H9 (cell line): ENCODE data around the gene FBXL5. TPM values are rescaled to one million over a fixed set of nuclear protein-coding genes. Genes with fewer than 3 reads are reported as not detected.

Experiments used
- DNase-seq: peaks from one replicate; pipeline ENCODE4 v3.0.0-alpha.2; 2017
- H2AFZ ChIP-seq: one replicate; pipeline ENCODE4 v1.6.1; 2013; ENCODE audit warnings: mild to moderate bottlenecking, low read length, control low read depth, moderate library complexity
- H2AK5ac ChIP-seq: 2 replicates; pipeline ENCODE4 v1.6.1; 2013; ENCODE audit warnings: low read length, control low read depth, mixed read lengths; ENCODE audit not compliant: insufficient read length
- H2BK120ac ChIP-seq: one replicate; pipeline ENCODE4 v1.6.1; 2013; ENCODE audit warnings: low read depth, mild to moderate bottlenecking, low read length, control low read depth, inconsistent platforms; ENCODE audit not compliant: poor library complexity, severe bottlenecking
- H2BK12ac ChIP-seq: 2 replicates; pipeline ENCODE4 v1.6.1; 2013; ENCODE audit warnings: low read length, control low read depth, mixed read lengths, low read depth; ENCODE audit not compliant: insufficient read length
- H2BK15ac ChIP-seq: 2 replicates; pipeline ENCODE4 v1.6.1; 2013; ENCODE audit warnings: low read depth, low read length, control low read depth
- H2BK20ac ChIP-seq: one replicate; pipeline ENCODE4 v1.6.1; 2013; ENCODE audit warnings: low read depth, mild to moderate bottlenecking, low read length, control low read depth, inconsistent platforms; ENCODE audit not compliant: poor library complexity, severe bottlenecking
- H2BK5ac ChIP-seq: 2 replicates; pipeline ENCODE4 v1.6.1; 2013; ENCODE audit warnings: low read length, control low read depth, mixed read lengths; ENCODE audit not compliant: insufficient read length
- H3K14ac ChIP-seq: 2 replicates; pipeline ENCODE4 v1.6.1; 2013; ENCODE audit warnings: low read length, control low read depth; ENCODE audit not compliant: insufficient read depth
- H3K18ac ChIP-seq: 2 replicates; pipeline ENCODE4 v1.6.1; 2013; ENCODE audit warnings: low read depth, mild to moderate bottlenecking, mixed read lengths, low read length, control low read depth; ENCODE audit not compliant: insufficient read length
- H3K23ac ChIP-seq: 2 replicates; pipeline ENCODE4 v1.6.1; 2013; ENCODE audit warnings: low read length, control low read depth, mixed read lengths, low read depth; ENCODE audit not compliant: insufficient read length
- H3K23me2 ChIP-seq: 2 replicates; pipeline ENCODE4 v1.6.1; 2013; ENCODE audit warnings: low read depth, mild to moderate bottlenecking, mixed read lengths, low read length, control low read depth; ENCODE audit not compliant: insufficient read length, poor library complexity, severe bottlenecking
- H3K27ac ChIP-seq: 2 replicates; pipeline ENCODE4 v1.5.1; 2013; ENCODE audit warnings: low read length, control low read depth, mixed read lengths, low read depth; ENCODE audit not compliant: insufficient read length
- H3K27me3 ChIP-seq: 2 replicates; pipeline ENCODE4 v1.6.1; 2013; ENCODE audit warnings: low read length, control low read depth, inconsistent platforms; ENCODE audit not compliant: insufficient read depth
- H3K4ac ChIP-seq: 2 replicates; pipeline ENCODE4 v1.6.1; 2013; ENCODE audit warnings: low read depth, mild to moderate bottlenecking, control low read depth, inconsistent platforms, low read length, moderate library complexity
- H3K4me1 ChIP-seq: 2 replicates; pipeline ENCODE4 v1.6.1; 2013; ENCODE audit warnings: low read length, control low read depth, inconsistent platforms; ENCODE audit not compliant: insufficient read depth
- H3K4me2 ChIP-seq: 2 replicates; pipeline ENCODE4 v1.6.1; 2013; ENCODE audit warnings: low read length, control low read depth, mixed read lengths; ENCODE audit not compliant: insufficient read length, insufficient read depth
- H3K56ac ChIP-seq: 2 replicates; pipeline ENCODE4 v1.6.1; 2013; ENCODE audit warnings: low read depth, mild to moderate bottlenecking, mixed read lengths, low read length, control low read depth; ENCODE audit not compliant: insufficient read length
- H3K79me1 ChIP-seq: 2 replicates; pipeline ENCODE4 v1.6.1; 2013; ENCODE audit warnings: low read depth, mild to moderate bottlenecking, moderate library complexity, low read length, control low read depth, inconsistent platforms; ENCODE audit not compliant: insufficient read depth, poor library complexity, severe bottlenecking
- H3K79me2 ChIP-seq: 2 replicates; pipeline ENCODE4 v1.6.1; 2013; ENCODE audit warnings: low read length, control low read depth, inconsistent platforms; ENCODE audit not compliant: insufficient read depth
- H3K9ac ChIP-seq: 2 replicates; pipeline ENCODE4 v1.6.1; 2013; ENCODE audit warnings: low read length, control low read depth, mixed read lengths; ENCODE audit not compliant: insufficient read length; ENCODE audit errors: extremely low read depth
- H3K9me3 ChIP-seq: one replicate; pipeline ENCODE4 v1.6.1; 2013; ENCODE audit warnings: low read depth, low read length, inconsistent platforms; ENCODE audit not compliant: control insufficient read depth
- H3T11ph ChIP-seq: one replicate; pipeline ENCODE4 v1.6.1; 2013; ENCODE audit warnings: mild to moderate bottlenecking, low read length, control low read depth, inconsistent platforms
- H4K20me1 ChIP-seq: one replicate; pipeline ENCODE4 v1.6.1; 2013; ENCODE audit not compliant: control insufficient read depth, insufficient read length, insufficient read depth
- H4K5ac ChIP-seq: 2 replicates; pipeline ENCODE4 v1.6.1; 2013; ENCODE audit warnings: low read depth, mild to moderate bottlenecking, mixed read lengths, low read length, control low read depth; ENCODE audit not compliant: insufficient read length
- H4K8ac ChIP-seq: replicated peaks from 2 replicates; pipeline ENCODE4 v1.6.1; 2013; ENCODE audit warnings: low read length, control low read depth, mixed read lengths, low read depth; ENCODE audit not compliant: insufficient read length
- H4K91ac ChIP-seq: 2 replicates; pipeline ENCODE4 v1.6.1; 2013; ENCODE audit warnings: low read depth, mild to moderate bottlenecking, moderate library complexity, mixed read lengths, low read length, control low read depth; ENCODE audit not compliant: insufficient read length
- H3K27ac Mint-ChIP-seq, 3 experiments: 2 replicates in 2 of 3; 3 replicates in 1 of 3; pipeline ENCODE4 v1.8.0; 2020 to 2021; ENCODE audit warnings: mixed read lengths in 3 of 3, mild to moderate bottlenecking in 1 of 3, moderate library complexity in 1 of 3
- H3K27me3 Mint-ChIP-seq: 2 replicates; pipeline ENCODE4 v1.8.0; 2021; ENCODE audit warnings: low read depth, mild to moderate bottlenecking, moderate library complexity, mixed read lengths
- H3K36me3 Mint-ChIP-seq, 3 experiments: 2 replicates in 2 of 3; 3 replicates in 1 of 3; pipeline ENCODE4 v1.8.0; 2020 to 2021; ENCODE audit warnings: low read depth in 3 of 3, mixed read lengths in 3 of 3; ENCODE audit not compliant: insufficient read depth in 1 of 3
- H3K4me1 Mint-ChIP-seq, 2 experiments: 2 replicates each; pipeline ENCODE4 v1.8.0; 2020; ENCODE audit warnings: mixed read lengths in 2 of 2
- H3K4me3 Mint-ChIP-seq, 2 experiments: 2 replicates in 1 of 2; 3 replicates in 1 of 2; pipeline ENCODE4 v1.8.0; 2020 to 2021; ENCODE audit warnings: mild to moderate bottlenecking in 2 of 2, mixed read lengths in 2 of 2, moderate library complexity in 1 of 2
- H3K9me3 Mint-ChIP-seq, 2 experiments: 2 replicates in 1 of 2; 3 replicates in 1 of 2; pipeline ENCODE4 v1.8.0; 2020; ENCODE audit warnings: mild to moderate bottlenecking in 2 of 2, mixed read lengths in 2 of 2, moderate library complexity in 1 of 2
- CTCF ChIP-seq: fragments of 200-600 bp; sonication (generic); conservative IDR thresholded peaks from 3 replicates; pipeline ENCODE4 v1.8.0; 2021; ENCODE audit warnings: antibody characterized with exemption, mild to moderate bottlenecking
- WGBS: extraction: QIAGEN DNeasy Blood & Tissue Kit; methylation state at CpG from one replicate; pipeline ENCODE4 v1.1.7; 2013; ENCODE audit warnings: missing lambda C conversion rate, low lambda C conversion rate, mixed read lengths; ENCODE audit not compliant: insufficient read length; ENCODE audit errors: extremely low coverage; 5-methylcytosine and 5-hydroxymethylcytosine counted together
- total RNA-seq: library from RNA; stranded (reverse); gene quantifications from 2 replicates; pipeline ENCODE4 v1.2.1, GENCODE V29; 2021

Gene FBXL5
- total RNA-seq, 1 experiment from 2014 or later, result 57.6 TPM

GRCh38 chr4:15656038-15656470, 897 bp upstream of the FBXL5 start:
- H3K4me1 ChIP-seq, result peaks cover 2% of the 10 kb centered on the region; the same call in 1 of the 2 replicates
- peaks cover 0 to 4% (median under 1%) of the 10 kb centered on the region in 3 experiments; a peak in 4 of 7 replicates for H3K36me3 Mint-ChIP-seq
- peak overlapping the region; percentile 98 for H4K8ac ChIP-seq
- peaks cover 25 to 36% of the 10 kb centered on the region in 2 experiments for H3K4me1 Mint-ChIP-seq
- no peak for TF ChIP-seq CTCF
- no peaks in the 10 kb centered on the region for H3K9me3 ChIP-seq
- H3K79me2 ChIP-seq, result peaks cover 6% of the 10 kb centered on the region; the same call in 1 of the 2 replicates
- H3K27ac ChIP-seq, result peak overlapping the region; percentile 94
- H3K27me3 ChIP-seq, result no peaks in the 10 kb centered on the region
- peak overlapping the region; percentile 92 for H2BK120ac ChIP-seq
- no peak overlapping the region for H2BK15ac ChIP-seq
- peak overlapping the region; percentile 75 to 86; a peak in 4 of 5 replicates for H3K4me3 Mint-ChIP-seq
- H4K5ac ChIP-seq, result peak overlapping the region; percentile 59
- H3K9ac ChIP-seq, result peak overlapping the region; percentile 99
- no peaks in the 10 kb centered on the region for H4K20me1 ChIP-seq
- H3K79me1 ChIP-seq, result no peaks in the 10 kb centered on the region
- H3K27ac Mint-ChIP-seq, result peak overlapping the region; percentile 94 to 100 (median 99); a peak in 6 of 7 replicates
- WGBS, result no CpG with 5 or more reads among the region's 12 CpGs
- H3K4me2 ChIP-seq, result peak overlapping the region; percentile 95
- H3K23ac ChIP-seq, result no peak overlapping the region
- DNase-seq, result peak; percentile 72
- peaks cover 10% of the 10 kb centered on the region for H3K23me2 ChIP-seq
- H4K91ac ChIP-seq, result peak overlapping the region; percentile 96
- no peak overlapping the region for H2AK5ac ChIP-seq
- H3K18ac ChIP-seq, result peak overlapping the region; percentile 97
- peak overlapping the region; percentile 88 for H3K56ac ChIP-seq
- no peaks in the 10 kb centered on the region; the same call in 1 of the 2 replicates for H3K27me3 Mint-ChIP-seq
- no peak overlapping the region for H2BK20ac ChIP-seq
- no peak overlapping the region for H2BK12ac ChIP-seq
- peak overlapping the region; percentile 86 for H3K4ac ChIP-seq
- no peaks in the 10 kb centered on the region for H3K9me3 Mint-ChIP-seq
- H3K14ac ChIP-seq, result peak overlapping the region; percentile 98
- H2AFZ ChIP-seq, result no peak overlapping the region
- peak overlapping the region; percentile 36 for H2BK5ac ChIP-seq
- peak overlapping the region; percentile 82 for H3T11ph ChIP-seq
